Measurements from ENCODE around the gene DNAH8. TPM values are rescaled to one million over a fixed set of nuclear protein-coding genes. Genes with fewer than 3 reads are reported as not detected.

Gene DNAH8
- total RNA-seq, 1 donor from 2014 or later, result 0.05 TPM

GRCh38 chr6:38818691-38819090 is 103.6 kb downstream of the DNAH8 start:
- no peak for TF ChIP-seq CTCF (IDR thresholded peaks at IDR 0.05)
- H3K27ac Mint-ChIP-seq (ENCODE audit: unreplicated experiment), result no peak overlapping the region
- peaks cover 38% of the 10 kb centered on the region for H3K27me3 Mint-ChIP-seq (ENCODE audit: low read depth)
- H3K36me3 Mint-ChIP-seq (ENCODE audit: low read depth), result no peaks in the 10 kb centered on the region
- DNase-seq (ENCODE audit: low spot score), result no peak
- no peaks in the 10 kb centered on the region for H3K4me1 Mint-ChIP-seq (ENCODE audit: low read depth)
- no peaks in the 10 kb centered on the region for H3K9me3 Mint-ChIP-seq (ENCODE audit: low read depth)
- H3K4me3 Mint-ChIP-seq (ENCODE audit: unreplicated experiment), result no peak overlapping the region

- Mint-ChIP-seq H3K27ac (ENCODE audit: unreplicated experiment) (no peak overlapping the region), H3K36me3 (ENCODE audit: low read depth) (no peaks in the 10 kb centered on the region), H3K4me1 (ENCODE audit: low read depth) (no peaks in the 10 kb centered on the region), H3K9me3 (ENCODE audit: low read depth) (peaks cover 3% of the 10 kb centered on the region), H3K4me3 (ENCODE audit: unreplicated experiment) (no peak overlapping the region), H3K27me3 (ENCODE audit: low read depth) (peaks cover 30% of the 10 kb centered on the region)
- no peak for DNase-seq (ENCODE audit: low spot score)
- no peak for TF ChIP-seq CTCF (IDR thresholded peaks at IDR 0.05)
Measured at GRCh38 chr6:38822963-38823362, 107.9 kb downstream of the DNAH8 start.

DNA sequence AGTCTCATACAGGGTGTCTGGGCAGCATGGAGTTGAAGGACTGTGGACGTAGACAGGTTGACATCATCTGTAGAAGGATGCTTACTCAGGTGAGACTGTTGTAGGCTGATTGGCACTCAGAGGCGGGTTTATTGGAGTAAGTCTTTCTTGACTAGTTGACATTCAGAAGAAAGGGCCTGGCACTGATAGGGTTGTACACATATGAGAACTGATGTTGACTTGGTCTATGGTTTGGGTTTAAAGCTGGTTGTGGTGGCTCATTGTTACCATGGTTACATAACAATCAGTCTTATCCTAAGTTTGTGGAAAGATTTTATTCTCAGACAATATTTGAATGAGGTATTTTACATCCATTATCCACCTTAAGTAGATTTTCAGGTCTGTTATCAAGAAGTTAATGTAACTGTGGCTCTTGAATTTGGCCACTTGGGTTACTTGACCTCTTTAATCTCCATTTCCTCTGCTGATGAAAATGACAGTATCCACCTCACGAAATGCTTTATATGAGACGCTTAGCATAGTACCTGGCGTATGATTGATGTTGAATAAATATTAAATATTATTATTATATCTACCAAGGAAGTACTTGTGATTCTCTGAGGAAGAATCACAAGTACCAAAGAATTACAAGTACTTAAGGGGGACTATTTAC is 109.3 kb downstream of the DNAH8 start:
- TF ChIP-seq CTCF (IDR thresholded peaks at IDR 0.05), result no peak
- Mint-ChIP-seq H3K27ac (ENCODE audit: unreplicated experiment) (no peak overlapping the region), H3K27me3 (ENCODE audit: low read depth) (peaks cover 29% of the 10 kb centered on the region), H3K4me1 (ENCODE audit: low read depth) (no peaks in the 10 kb centered on the region), H3K4me3 (ENCODE audit: unreplicated experiment) (no peak overlapping the region), H3K9me3 (ENCODE audit: low read depth) (peaks cover 10% of the 10 kb centered on the region), H3K36me3 (ENCODE audit: low read depth) (no peaks in the 10 kb centered on the region)
- DNase-seq (ENCODE audit: low spot score), result no peak

GRCh38 chr6:38827024-38827423 is 111.9 kb downstream of the DNAH8 start:
- Mint-ChIP-seq H3K27ac (ENCODE audit: unreplicated experiment) (no peak overlapping the region), H3K4me1 (ENCODE audit: low read depth) (no peaks in the 10 kb centered on the region), H3K9me3 (ENCODE audit: low read depth) (peaks cover 15% of the 10 kb centered on the region), H3K27me3 (ENCODE audit: low read depth) (peaks cover 15% of the 10 kb centered on the region), H3K4me3 (ENCODE audit: unreplicated experiment) (no peak overlapping the region), H3K36me3 (ENCODE audit: low read depth) (peaks cover 3% of the 10 kb centered on the region)
- TF ChIP-seq CTCF (IDR thresholded peaks at IDR 0.05), result no peak
- no peak for DNase-seq (ENCODE audit: low spot score)

GRCh38 chr6:38831865-38832264 is 116.8 kb downstream of the DNAH8 start:
- no peak for DNase-seq (ENCODE audit: low spot score)
- H3K4me3 Mint-ChIP-seq (ENCODE audit: unreplicated experiment), result no peak overlapping the region
- no peak overlapping the region for H3K27ac Mint-ChIP-seq (ENCODE audit: unreplicated experiment)
- TF ChIP-seq CTCF (IDR thresholded peaks at IDR 0.05), result no peak
- H3K27me3 Mint-ChIP-seq (ENCODE audit: low read depth), result peaks cover 16% of the 10 kb centered on the region
- H3K36me3 Mint-ChIP-seq (ENCODE audit: low read depth), result peaks cover 3% of the 10 kb centered on the region
- H3K4me1 Mint-ChIP-seq (ENCODE audit: low read depth), result no peaks in the 10 kb centered on the region
- H3K9me3 Mint-ChIP-seq (ENCODE audit: low read depth), result peaks cover 15% of the 10 kb centered on the region

Data from chondrocyte (in vitro differentiated cells).